ENCODE results near the gene QKI. TPM values are rescaled to one million over a fixed set of nuclear protein-coding genes. Genes with fewer than 3 reads are reported as not detected.

QKI gene
- total RNA-seq, 4 donors from 2014 or later = 8.4 to 107 (median 37.1) TPM

- no peak for DNase-seq
- Histone ChIP-seq H3K4me1 (no peaks in the 10 kb centered on the region), H3K27me3 (no peaks in the 10 kb centered on the region), H3K27ac (no peak overlapping the region), H3K9me3 (no peaks in the 10 kb centered on the region), H3K4me3 (no peak overlapping the region), H3K36me3 (no peaks in the 10 kb centered on the region)
- no peak for TF ChIP-seq CTCF (IDR thresholded peaks at IDR 0.05)
- TF ChIP-seq POLR2A (IDR thresholded peaks at IDR 0.05) = no peak
Measured at GRCh38 chr6:163539101-163539762, 124.7 kb downstream of the QKI start.

GRCh38 chr6:163543321-163543720, 128.8 kb downstream of the QKI start:
- TF ChIP-seq CTCF (IDR thresholded peaks at IDR 0.05) (no peak), POLR2A (IDR thresholded peaks at IDR 0.05) (no peak)
- Histone ChIP-seq H3K27me3 (no peaks in the 10 kb centered on the region), H3K27ac (no peak overlapping the region), H3K9me3 (no peaks in the 10 kb centered on the region), H3K4me1 (no peaks in the 10 kb centered on the region), H3K4me3 (no peak overlapping the region), H3K36me3 (no peaks in the 10 kb centered on the region)
- no peak for DNase-seq

GRCh38 chr6:163545370-163545769, 130.9 kb downstream of the QKI start:
- H3K36me3 ChIP-seq = no peaks in the 10 kb centered on the region
- H3K4me3 ChIP-seq = no peak overlapping the region
- no peak overlapping the region for H3K27ac ChIP-seq
- no peaks in the 10 kb centered on the region for H3K9me3 ChIP-seq
- TF ChIP-seq POLR2A (IDR thresholded peaks at IDR 0.05) (no peak), CTCF (IDR thresholded peaks at IDR 0.05) (no peak)
- no peak for DNase-seq
- H3K4me1 ChIP-seq = no peaks in the 10 kb centered on the region
- H3K27me3 ChIP-seq = no peaks in the 10 kb centered on the region

- no peak for TF ChIP-seq POLR2A (IDR thresholded peaks at IDR 0.05)
- TF ChIP-seq CTCF (IDR thresholded peaks at IDR 0.05) = no peak
- Histone ChIP-seq H3K36me3 (no peaks in the 10 kb centered on the region), H3K4me1 (no peaks in the 10 kb centered on the region), H3K4me3 (no peak overlapping the region), H3K9me3 (no peaks in the 10 kb centered on the region), H3K27ac (no peak overlapping the region), H3K27me3 (no peaks in the 10 kb centered on the region)
- no peak for DNase-seq
Measured at GRCh38 chr6:163547287-163547686, 132.8 kb downstream of the QKI start.

- Histone ChIP-seq H3K4me1 (no peaks in the 10 kb centered on the region), H3K36me3 (no peaks in the 10 kb centered on the region), H3K4me3 (no peak overlapping the region), H3K27me3 (no peaks in the 10 kb centered on the region), H3K27ac (no peak overlapping the region), H3K9me3 (no peaks in the 10 kb centered on the region)
- no peak for TF ChIP-seq CTCF (IDR thresholded peaks at IDR 0.05)
- TF ChIP-seq POLR2A (IDR thresholded peaks at IDR 0.05) = no peak
- DNase-seq = no peak
Measured at GRCh38 chr6:163548624-163549023, 134.1 kb downstream of the QKI start.

GRCh38 chr6:163554032-163554431, 139.5 kb downstream of the QKI start:
- Histone ChIP-seq H3K4me3 (no peak overlapping the region), H3K9me3 (no peaks in the 10 kb centered on the region), H3K4me1 (no peaks in the 10 kb centered on the region), H3K27ac (no peak overlapping the region), H3K36me3 (no peaks in the 10 kb centered on the region), H3K27me3 (no peaks in the 10 kb centered on the region)
- no peak for DNase-seq
- TF ChIP-seq CTCF (IDR thresholded peaks at IDR 0.05) (no peak), POLR2A (IDR thresholded peaks at IDR 0.05) (no peak)
